GM18951 (cell line): Measurements from ENCODE around the gene RECQL.
"Not testable (repeated sequence)": the region's sequence is repeated elsewhere in the genome, so short reads cannot be mapped to it uniquely, and the experiment has no call there.

Source experiments
- POLR2A ChIP-seq: IDR thresholded peaks from 4 replicates; pipeline ENCODE4 v1.6.1; 2011; ENCODE audit warnings: mild to moderate bottlenecking; ENCODE audit not compliant: insufficient read length, insufficient read depth; ENCODE audit errors: extremely low read depth
- in situ Hi-C: fragments of 300-500 bp; cut with MboI; formaldehyde crosslinking; loops from one replicate; pipeline ENCODE4 v1.12.0; 2022; ENCODE audit warnings: low sequenced_read_pairs, mixed read lengths, inconsistent platforms; ENCODE audit not compliant: unreplicated experiment

RECQL gene

GRCh38 chr12:21433525-21433924 lies 67.9 kb downstream of the RECQL start:
- TF ChIP-seq POLR2A: no peak

DNA sequence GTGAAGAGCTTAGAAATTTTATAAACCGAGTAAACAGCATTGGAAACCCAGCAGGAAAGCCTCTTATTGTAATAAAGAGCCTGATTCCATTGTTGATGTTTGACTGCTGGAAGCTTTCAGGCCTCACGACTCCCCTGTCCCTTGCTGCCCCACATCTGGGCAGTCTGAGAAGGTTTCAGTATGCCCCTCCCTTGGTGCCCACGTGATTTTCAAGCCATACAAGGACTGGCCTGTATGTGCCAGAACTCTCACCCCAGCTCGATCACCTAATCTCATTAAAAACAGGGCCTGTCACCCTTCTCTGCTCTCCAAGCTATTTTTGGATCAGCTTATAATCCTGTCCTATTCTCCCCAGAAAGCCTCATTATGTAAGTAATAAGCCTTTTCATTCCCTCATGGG lies 71.4 kb downstream of the RECQL start:
- no peak for TF ChIP-seq POLR2A

More at GRCh38 chr12:21433525-21433924, 67.9 kb downstream of the RECQL start:
- in situ Hi-C loops: no loop called here

DNA sequence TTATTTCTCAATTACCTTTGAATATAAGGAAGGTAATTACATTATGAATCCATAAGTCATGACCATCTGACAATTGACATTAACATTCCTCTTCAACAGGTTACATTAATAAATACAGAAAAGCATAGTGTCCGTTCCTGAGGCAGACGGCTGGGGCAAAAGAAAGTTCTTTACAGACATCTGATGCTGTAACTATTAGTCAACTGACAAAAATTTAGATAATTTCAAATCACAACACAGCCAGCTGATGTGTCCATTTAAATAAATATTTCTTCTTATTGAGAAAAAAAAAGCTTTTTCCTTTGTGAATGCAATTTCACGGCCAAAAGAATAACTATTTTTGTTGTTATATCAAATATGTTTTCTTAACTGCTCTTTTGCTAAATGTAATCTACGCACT lies 73.2 kb downstream of the RECQL start:
- in situ Hi-C loops: no loop called here
- no peak for TF ChIP-seq POLR2A

More for the DNA sequence above, 71.4 kb downstream of the RECQL start:
- in situ Hi-C loops: no loop called here

- in situ Hi-C loops: not testable (repeated sequence)
Measured at GRCh38 chr12:21419009-21419699, 82.3 kb downstream of the RECQL start.
